GM19324 (cell line): ENCODE data around the gene UCP2.
A peak's percentile ranks its signal among the peaks of the same experiment; 100 is the strongest.

Experiments
- ATAC-seq: cut with Tn5 transposase; IDR thresholded peaks from one replicate; pipeline ENCODE4 v1.9.1; 2021; ENCODE audit warnings: mild to moderate bottlenecking, moderate library complexity; ENCODE audit not compliant: unreplicated experiment, low FRiP score

The UCP2 gene

GRCh38 chr11:73972620-73973449 lies 9.8 kb downstream of the UCP2 start:
- ATAC-seq = no peak

- no peak for ATAC-seq
Measured at GRCh38 chr11:73972187-73972586, 10.5 kb downstream of the UCP2 start.

GRCh38 chr11:73971175-73971719 lies 11.4 kb downstream of the UCP2 start:
- ATAC-seq = no peak

GRCh38 chr11:73969991-73970800 lies 12.4 kb downstream of the UCP2 start:
- ATAC-seq = no peak

GRCh38 chr11:73969091-73969490 lies 13.6 kb downstream of the UCP2 start:
- no peak for ATAC-seq

- ATAC-seq = no peak
Measured at GRCh38 chr11:73968356-73968966, 14.2 kb downstream of the UCP2 start.

- ATAC-seq = no peak
Measured at GRCh38 chr11:73965764-73966121, 16.9 kb downstream of the UCP2 start.

- ATAC-seq = no peak
Measured at GRCh38 chr11:73965076-73965763, 17.4 kb downstream of the UCP2 start.

- ATAC-seq = no peak
Measured at GRCh38 chr11:73963861-73964260, 18.8 kb downstream of the UCP2 start.

- no peak for ATAC-seq
Measured at GRCh38 chr11:73962101-73962705, 20.4 kb downstream of the UCP2 start.

GRCh38 chr11:73961321-73961720 lies 21.3 kb downstream of the UCP2 start:
- ATAC-seq = no peak

GRCh38 chr11:73958521-73959141 lies 24.0 kb downstream of the UCP2 start:
- ATAC-seq = no peak

GRCh38 chr11:73957654-73958361 lies 24.8 kb downstream of the UCP2 start:
- no peak for ATAC-seq

GRCh38 chr11:73956876-73957653 lies 25.6 kb downstream of the UCP2 start:
- ATAC-seq = no peak

GRCh38 chr11:73951797-73952196 lies 30.8 kb downstream of the UCP2 start:
- ATAC-seq = no peak

- peak; percentile 49 for ATAC-seq
Measured at GRCh38 chr11:73950869-73951710, 31.6 kb downstream of the UCP2 start, which contains the start of gene DNAJB13. Gene DNAJB13, plus strand, starts transcription at chr11:73951026. Its CDS starts 44 bp downstream, at chr11:73951070.

- ATAC-seq = no peak
Measured at GRCh38 chr11:73949912-73950311, 32.7 kb downstream of the UCP2 start.
